Natural killer cell (primary cell): ENCODE measurements around the gene KLHDC7B. TPM values are rescaled to one million over a fixed set of nuclear protein-coding genes. Genes with fewer than 3 reads are reported as not detected.

ENCODE experiments used
- ATAC-seq, 3 donors: fragments of 150-1000 bp in 2 of 3; fragments of 200-7000 bp in 1 of 3; cut with Tn5 transposase; 1 replicate in 1 of 3; 2 replicates in 2 of 3; pipeline ENCODE4 v1.10.0; 2021; ENCODE audit warnings: mild to moderate bottlenecking in 2 of 3, moderate library complexity in 2 of 3
- DNase-seq, 2 donors: peaks; one replicate each; pipeline versions ENCODE4 v3.0.0 to v3.0.0-alpha.2; 2013 to 2021; ENCODE audit warnings: mixed read lengths in 1 of 2
- H3K27ac ChIP-seq: one replicate; pipeline ENCODE4 v1.5.1; 2013; ENCODE audit warnings: mild to moderate bottlenecking, low read length
- H3K27me3 ChIP-seq: one replicate; pipeline ENCODE4 v1.6.1; 2013; ENCODE audit warnings: low read length; ENCODE audit not compliant: control insufficient read depth, insufficient read depth
- H3K36me3 ChIP-seq: one replicate; pipeline ENCODE4 v1.6.1; 2013; ENCODE audit warnings: low read length; ENCODE audit not compliant: control insufficient read depth, insufficient read depth
- H3K4me1 ChIP-seq: one replicate; pipeline ENCODE4 v1.6.1; 2013; ENCODE audit warnings: low read length; ENCODE audit not compliant: control insufficient read depth, insufficient read depth
- H3K4me3 ChIP-seq: one replicate; pipeline ENCODE4 v1.5.1; 2013; ENCODE audit warnings: low read length
- H3K9me3 ChIP-seq: one replicate; pipeline ENCODE4 v1.6.1; 2013; ENCODE audit warnings: low read length; ENCODE audit not compliant: control insufficient read depth, insufficient read depth
- H3K27ac Mint-ChIP-seq, 2 donors: one replicate each; pipeline ENCODE4 v1.8.0; 2022; ENCODE audit warnings: mild to moderate bottlenecking in 2 of 2, mixed read lengths in 2 of 2, moderate library complexity in 1 of 2
- H3K27me3 Mint-ChIP-seq, 2 donors: one replicate each; pipeline ENCODE4 v1.8.0; 2022; ENCODE audit warnings: low read depth in 2 of 2, mixed read lengths in 2 of 2
- H3K36me3 Mint-ChIP-seq: one replicate; pipeline ENCODE4 v1.8.0; 2022; ENCODE audit warnings: mixed read lengths
- H3K4me1 Mint-ChIP-seq, 2 donors: one replicate each; pipeline ENCODE4 v1.8.0; 2022; ENCODE audit warnings: mixed read lengths in 2 of 2
- H3K4me3 Mint-ChIP-seq: one replicate; pipeline ENCODE4 v1.8.0; 2022; ENCODE audit warnings: mild to moderate bottlenecking, moderate library complexity, mixed read lengths
- H3K9me3 Mint-ChIP-seq, 2 donors: one replicate each; pipeline ENCODE4 v1.8.0; 2022; ENCODE audit warnings: mixed read lengths in 2 of 2
- CTCF ChIP-seq: fragments of 200-600 bp; IDR thresholded peaks from one replicate; pipeline ENCODE4 v1.8.0; 2022; ENCODE audit warnings: antibody characterized with exemption
- WGBS: methylation state at CpG from one replicate; pipeline ENCODE4 v1.1.7; 2013; ENCODE audit warnings: missing lambda C conversion rate; ENCODE audit not compliant: insufficient coverage; 5-methylcytosine and 5-hydroxymethylcytosine counted together
- intact Hi-C: fragments of 100-400 bp; cut with micrococcal nuclease; formaldehyde crosslinking; loops from one replicate; pipeline ENCODE4 v1.14.2; 2022
- total RNA-seq, 4 donors: library from RNA; stranded (reverse); fragments of 120-200 nt in 1 of 4; gene quantifications; one replicate each; pipeline versions ENCODE4 v1.2.3 to v1.2.4, GENCODE V29; 2013 to 2022

Gene KLHDC7B
- total RNA-seq, 3 donors from 2014 or later (not counting 1 experiment from before 2014, with no cell fraction given), result 2.4 to 6.9 (median 5.3) TPM

GRCh38 chr22:50579752-50580151 lies 34.1 kb downstream of the KLHDC7B start:
- no peak for TF ChIP-seq CTCF
- Mint-ChIP-seq H3K4me3 (no peak overlapping the region), H3K9me3 (no peaks in the 10 kb centered on the region), H3K27ac (no peak overlapping the region), H3K4me1 (peaks cover 0 to 31% of the 10 kb centered on the region in 2 donors), H3K27me3 (no peaks in the 10 kb centered on the region), H3K36me3 (no peaks in the 10 kb centered on the region)
- no peaks in the 10 kb centered on the region for H3K9me3 ChIP-seq
- H3K27ac ChIP-seq, result no peak overlapping the region
- DNase-seq, result no peak
- no peak for ATAC-seq
- no peaks in the 10 kb centered on the region for H3K27me3 ChIP-seq
- H3K36me3 ChIP-seq, result peaks cover 2% of the 10 kb centered on the region
- H3K4me1 ChIP-seq, result peaks cover 41% of the 10 kb centered on the region
- H3K4me3 ChIP-seq, result no peak overlapping the region
- WGBS, result 100% methylated on average over 3 of the region's 4 CpGs
- intact Hi-C loops, result loop anchor here (5.0 kb wide), 3 partner anchors 37 to 72 kb away; partner anchors contain the start of genes LMF2 and NCAPH2

GRCh38 chr22:50581031-50581949 lies 35.6 kb downstream of the KLHDC7B start:
- no peaks in the 10 kb centered on the region for H3K9me3 ChIP-seq
- Mint-ChIP-seq H3K27me3 (no peaks in the 10 kb centered on the region), H3K4me1 (peaks cover 0 to 31% of the 10 kb centered on the region in 2 donors), H3K27ac (peak overlapping the region; percentile 88 to 94), H3K36me3 (no peaks in the 10 kb centered on the region), H3K4me3 (peak overlapping the region; percentile 74), H3K9me3 (no peaks in the 10 kb centered on the region)
- ATAC-seq (no peak), DNase-seq (peak in 1 of 2 donors; percentile 28)
- peak overlapping the region; percentile 82 for H3K4me3 ChIP-seq
- H3K27me3 ChIP-seq, result no peaks in the 10 kb centered on the region
- WGBS, result 95% methylated on average over 22 of the region's 22 CpGs
- no peak for TF ChIP-seq CTCF
- peaks cover 2% of the 10 kb centered on the region for H3K36me3 ChIP-seq
- peaks cover 41% of the 10 kb centered on the region for H3K4me1 ChIP-seq
- intact Hi-C loops, result loop anchor here (5.0 kb wide), 3 partner anchors 39 to 74 kb away; partner anchors contain the start of genes LMF2 and NCAPH2
- peak overlapping the region; percentile 92 for H3K27ac ChIP-seq

GRCh38 chr22:50581950-50582492 lies 36.3 kb downstream of the KLHDC7B start:
- peaks cover 40% of the 10 kb centered on the region for H3K4me1 ChIP-seq
- 7% methylated on average over 39 of the region's 39 CpGs for whole genome bisulfite sequencing
- H3K36me3 ChIP-seq, result peaks cover 2% of the 10 kb centered on the region
- ATAC-seq, result no peak
- no peaks in the 10 kb centered on the region for H3K9me3 ChIP-seq
- intact Hi-C loops, result loop anchor here (5.0 kb wide), 3 partner anchors 40 to 75 kb away; partner anchors contain the start of genes LMF2 and NCAPH2
- no peak for TF ChIP-seq CTCF
- Mint-ChIP-seq H3K9me3 (no peaks in the 10 kb centered on the region), H3K4me1 (peaks cover 0 to 30% of the 10 kb centered on the region in 2 donors), H3K27me3 (no peaks in the 10 kb centered on the region), H3K27ac (peak overlapping the region; percentile 88 to 94), H3K4me3 (peak overlapping the region; percentile 91), H3K36me3 (no peaks in the 10 kb centered on the region)
- peak in 1 of 2 donors; percentile 63 for DNase-seq
- H3K27me3 ChIP-seq, result no peaks in the 10 kb centered on the region
- peak overlapping the region; percentile 92 for H3K27ac ChIP-seq
- peak overlapping the region; percentile 82 for H3K4me3 ChIP-seq
